Measurements from ENCODE around the gene EVI2A. TPM values are rescaled to one million over a fixed set of nuclear protein-coding genes. Genes with fewer than 3 reads are reported as not detected.
"Not testable (repeated sequence)": the region's sequence is repeated elsewhere in the genome, so short reads cannot be mapped to it uniquely, and the experiment has no call there.

The EVI2A gene
- total RNA-seq, 6 experiments from 2014 or later, result 1.00 to 1.7 (median 1.4) TPM

DNA sequence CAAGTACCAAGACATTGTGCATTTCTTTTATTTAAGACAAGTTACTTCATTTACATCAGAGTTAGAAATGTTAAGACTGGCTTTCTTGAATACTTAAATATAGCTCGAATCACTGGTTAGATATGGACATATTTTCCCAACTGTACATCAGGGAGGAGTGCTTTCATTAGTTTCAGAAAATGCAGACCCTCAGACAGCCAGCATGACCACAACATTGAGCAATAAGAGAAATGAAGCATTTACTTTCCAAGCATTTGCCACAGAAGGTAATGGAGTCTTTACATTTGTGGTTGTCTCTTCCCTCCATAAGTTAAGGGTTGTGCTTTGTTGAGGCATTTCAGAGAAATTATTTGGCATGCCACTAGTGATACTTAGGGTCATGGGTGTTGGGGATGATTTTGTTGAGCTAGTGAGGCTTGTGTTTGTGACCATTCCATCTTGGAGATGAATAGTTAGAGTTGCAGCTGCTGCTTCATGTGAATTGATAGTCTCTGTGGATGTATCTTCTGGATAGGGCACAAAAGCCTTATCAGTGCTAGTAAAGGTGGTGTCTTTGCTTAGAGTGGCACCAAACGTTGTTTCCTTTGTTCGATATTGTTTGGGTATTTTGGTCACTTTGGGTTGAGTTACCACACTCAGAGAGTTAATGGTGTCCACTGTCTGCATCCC is 26.5 kb downstream of the EVI2A start:
- H3K4me1 Mint-ChIP-seq (ENCODE audit: low read depth), result peaks cover 15% of the 10 kb centered on the region
- no peak for DNase-seq
- H3K36me3 Mint-ChIP-seq (ENCODE audit: low read depth), result peaks cover 21% of the 10 kb centered on the region
- TF ChIP-seq, protein P1, sequence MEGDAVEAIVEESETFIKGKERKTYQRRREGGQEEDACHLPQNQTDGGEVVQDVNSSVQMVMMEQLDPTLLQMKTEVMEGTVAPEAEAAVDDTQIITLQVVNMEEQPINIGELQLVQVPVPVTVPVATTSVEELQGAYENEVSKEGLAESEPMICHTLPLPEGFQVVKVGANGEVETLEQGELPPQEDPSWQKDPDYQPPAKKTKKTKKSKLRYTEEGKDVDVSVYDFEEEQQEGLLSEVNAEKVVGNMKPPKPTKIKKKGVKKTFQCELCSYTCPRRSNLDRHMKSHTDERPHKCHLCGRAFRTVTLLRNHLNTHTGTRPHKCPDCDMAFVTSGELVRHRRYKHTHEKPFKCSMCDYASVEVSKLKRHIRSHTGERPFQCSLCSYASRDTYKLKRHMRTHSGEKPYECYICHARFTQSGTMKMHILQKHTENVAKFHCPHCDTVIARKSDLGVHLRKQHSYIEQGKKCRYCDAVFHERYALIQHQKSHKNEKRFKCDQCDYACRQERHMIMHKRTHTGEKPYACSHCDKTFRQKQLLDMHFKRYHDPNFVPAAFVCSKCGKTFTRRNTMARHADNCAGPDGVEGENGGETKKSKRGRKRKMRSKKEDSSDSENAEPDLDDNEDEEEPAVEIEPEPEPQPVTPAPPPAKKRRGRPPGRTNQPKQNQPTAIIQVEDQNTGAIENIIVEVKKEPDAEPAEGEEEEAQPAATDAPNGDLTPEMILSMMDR (IDR thresholded peaks at IDR 0.05), result no peak
- H3K9me3 Mint-ChIP-seq, result no peaks in the 10 kb centered on the region
- H3K4me3 Mint-ChIP-seq, result no peak overlapping the region; the same call in 1 of the 2 replicates
- no peak overlapping the region for H3K27ac Mint-ChIP-seq
- peaks cover 2% of the 10 kb centered on the region; the same call in 1 of the 2 replicates for H3K27me3 Mint-ChIP-seq (ENCODE audit: insufficient read depth)

DNA sequence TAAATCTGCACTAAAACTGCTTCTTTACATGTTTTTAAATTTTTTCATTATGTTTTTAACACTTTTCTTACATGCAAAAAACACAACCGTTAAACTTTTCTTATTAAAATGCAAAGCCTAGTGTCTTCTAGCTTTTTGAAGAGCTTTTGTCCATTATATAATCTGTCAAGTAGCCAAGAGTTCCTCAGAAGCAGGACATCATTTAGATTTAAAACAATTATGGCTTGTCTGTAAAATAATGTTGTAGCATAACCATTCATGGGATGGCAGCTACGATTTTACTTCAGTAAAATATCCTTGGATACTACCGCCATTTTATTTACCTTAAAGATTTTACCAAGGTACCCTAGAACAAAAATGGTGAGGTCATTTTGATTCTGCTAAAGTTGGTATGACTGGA is 27.2 kb downstream of the EVI2A start:
- DNase-seq, result no peak
- peaks cover 2% of the 10 kb centered on the region; the same call in 1 of the 2 replicates for H3K27me3 Mint-ChIP-seq (ENCODE audit: insufficient read depth)
- H3K4me3 Mint-ChIP-seq, result no peak overlapping the region
- H3K4me1 Mint-ChIP-seq (ENCODE audit: low read depth), result peaks cover 23% of the 10 kb centered on the region
- no peaks in the 10 kb centered on the region for H3K9me3 Mint-ChIP-seq
- H3K36me3 Mint-ChIP-seq (ENCODE audit: low read depth), result peaks cover 18% of the 10 kb centered on the region
- H3K27ac Mint-ChIP-seq, result no peak overlapping the region
- TF ChIP-seq, protein P1 (IDR thresholded peaks at IDR 0.05), result no peak

DNA sequence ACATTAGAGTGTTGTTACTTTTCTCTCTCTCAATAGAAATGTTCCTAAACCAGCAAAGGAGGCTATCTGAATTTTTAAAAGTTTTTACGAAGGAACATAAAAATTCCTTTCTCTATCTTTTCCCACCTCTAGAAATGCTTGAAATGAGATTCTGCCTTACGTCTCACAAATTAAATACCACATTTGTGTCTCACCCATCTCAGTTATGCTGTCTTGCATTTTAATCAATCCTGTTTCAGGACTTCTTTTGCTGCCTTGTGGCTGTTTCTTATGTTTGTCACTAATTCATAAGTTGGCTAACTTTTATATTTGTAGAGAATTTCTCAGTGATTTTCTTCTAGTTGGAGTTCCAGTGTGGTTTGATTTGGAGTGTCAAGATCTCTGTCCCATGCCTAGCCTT is 27.8 kb downstream of the EVI2A start:
- no peak for DNase-seq
- no peaks in the 10 kb centered on the region for H3K9me3 Mint-ChIP-seq
- H3K27me3 Mint-ChIP-seq (ENCODE audit: insufficient read depth), result peaks cover 2% of the 10 kb centered on the region; the same call in 1 of the 2 replicates
- TF ChIP-seq, protein P1 (IDR thresholded peaks at IDR 0.05), result no peak
- peak overlapping the region; percentile 17; the same call in 1 of the 2 replicates for H3K27ac Mint-ChIP-seq
- H3K4me3 Mint-ChIP-seq, result no peak overlapping the region
- H3K36me3 Mint-ChIP-seq (ENCODE audit: low read depth), result peaks cover 18% of the 10 kb centered on the region
- H3K4me1 Mint-ChIP-seq (ENCODE audit: low read depth), result peaks cover 29% of the 10 kb centered on the region

DNA sequence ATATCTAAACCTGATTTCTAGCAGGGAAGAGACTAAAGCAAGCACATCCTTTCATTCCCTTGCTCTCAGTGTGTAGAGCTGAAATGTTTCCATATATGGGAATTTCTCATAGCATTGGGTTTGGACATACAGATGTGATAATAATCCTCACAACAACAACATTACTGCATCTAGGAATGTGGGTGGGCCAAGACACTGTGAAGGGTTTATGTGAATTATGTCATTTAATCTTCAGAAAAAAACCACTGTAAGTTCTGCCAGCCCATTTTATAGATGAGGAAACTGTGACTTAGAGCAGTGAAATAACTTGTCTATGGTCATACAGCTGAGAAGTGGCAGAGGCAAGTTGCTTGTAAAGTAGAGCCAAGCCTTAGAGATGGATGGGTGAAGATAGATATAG is 29.6 kb downstream of the EVI2A start:
- Mint-ChIP-seq H3K27ac (no peak overlapping the region), H3K36me3 (ENCODE audit: low read depth) (peaks cover 27% of the 10 kb centered on the region), H3K27me3 (ENCODE audit: insufficient read depth) (peaks cover 5% of the 10 kb centered on the region; the same call in 1 of the 2 replicates), H3K4me1 (ENCODE audit: low read depth) (peaks cover 29% of the 10 kb centered on the region), H3K4me3 (no peak overlapping the region), H3K9me3 (no peaks in the 10 kb centered on the region)
- TF ChIP-seq, protein P1 (IDR thresholded peaks at IDR 0.05), result no peak
- DNase-seq, result no peak

DNA sequence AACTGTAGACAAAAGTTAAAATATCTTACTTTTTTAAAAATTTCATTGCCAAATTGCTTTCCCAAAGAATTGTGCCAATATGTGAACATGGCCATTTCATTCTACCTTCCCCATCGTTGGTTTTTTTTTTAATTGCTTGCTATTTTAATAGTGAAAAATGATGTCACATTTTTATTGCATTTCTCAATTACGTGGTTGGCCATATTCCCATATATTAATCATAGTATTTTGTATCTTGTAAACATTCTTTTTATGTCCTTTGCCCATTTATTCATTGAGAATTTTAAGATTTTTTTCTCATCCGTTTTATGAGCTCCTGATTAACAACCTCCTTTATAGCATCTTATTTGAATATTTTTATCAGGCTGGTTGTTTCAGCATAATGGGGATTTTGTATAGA is 31.6 kb downstream of the EVI2A start:
- no peak for DNase-seq
- Mint-ChIP-seq H3K4me1 (ENCODE audit: low read depth) (peaks cover 29% of the 10 kb centered on the region), H3K4me3 (peak overlapping the region; percentile 4; the same call in 1 of the 2 replicates), H3K27me3 (ENCODE audit: insufficient read depth) (peaks cover 5% of the 10 kb centered on the region; the same call in 1 of the 2 replicates), H3K9me3 (no peaks in the 10 kb centered on the region), H3K36me3 (ENCODE audit: low read depth) (peaks cover 28% of the 10 kb centered on the region), H3K27ac (peak overlapping the region; percentile 25; the same call in 1 of the 2 replicates)
- TF ChIP-seq, protein P1 (IDR thresholded peaks at IDR 0.05), result no peak

DNA sequence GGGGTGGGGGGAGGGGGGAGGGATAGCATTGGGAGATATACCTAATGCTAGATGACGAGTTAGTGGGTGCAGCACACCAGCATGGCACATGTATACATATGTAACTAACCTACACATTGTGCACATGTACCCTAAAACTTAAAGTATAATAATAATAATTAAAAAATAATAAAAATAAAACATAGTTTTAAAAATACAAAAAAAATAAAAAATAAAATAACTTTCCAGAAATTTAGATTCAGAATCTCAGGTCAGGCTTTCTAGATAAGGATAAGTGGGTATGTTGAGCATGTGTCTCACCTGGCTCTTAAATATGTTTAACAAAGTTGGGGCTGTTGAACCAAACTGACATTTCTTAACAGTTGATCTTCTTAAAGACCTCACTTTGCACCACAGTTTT is 33.5 kb downstream of the EVI2A start:
- H3K27ac Mint-ChIP-seq, result not testable (repeated sequence)
- peaks cover 24% of the 10 kb centered on the region for H3K36me3 Mint-ChIP-seq (ENCODE audit: low read depth)

More for the DNA sequence above, 33.5 kb downstream of the EVI2A start:
- not testable (repeated sequence) for DNase-seq; H3K27me3 Mint-ChIP-seq (ENCODE audit: insufficient read depth); H3K4me3 Mint-ChIP-seq; H3K9me3 Mint-ChIP-seq
- H3K4me1 Mint-ChIP-seq (ENCODE audit: low read depth), result peaks cover 29% of the 10 kb centered on the region
